Activated naive CD4-positive, alpha-beta T cell treated with anti-CD3 and anti-CD28 coated beads for 36 hours (primary cell): ENCODE measurements around the gene DLEC1. TPM values are rescaled to one million over a fixed set of nuclear protein-coding genes. Genes with fewer than 3 reads are reported as not detected.

Experiments used
- CTCF ChIA-PET: fragments of 350-600 bp; sonication (Branson Sonifier 250); formaldehyde crosslinking; loops from one replicate; lab custom pipeline; 2021; ENCODE audit warnings: antibody characterized with exemption; lab: Charles Lee
- DNase-seq: peaks from one replicate; pipeline ENCODE4 v3.0.0-alpha.2; 2020
- H3K27ac Mint-ChIP-seq: one replicate; pipeline ENCODE4 v1.8.0; 2021; ENCODE audit warnings: mild to moderate bottlenecking, mixed read lengths
- H3K27me3 Mint-ChIP-seq: one replicate; pipeline ENCODE4 v1.8.0; 2021; ENCODE audit warnings: low read depth, mixed read lengths
- H3K36me3 Mint-ChIP-seq: one replicate; pipeline ENCODE4 v1.8.0; 2021; ENCODE audit warnings: low read depth, mixed read lengths
- H3K4me1 Mint-ChIP-seq: one replicate; pipeline ENCODE4 v1.8.0; 2021; ENCODE audit warnings: low read depth, mixed read lengths
- H3K4me3 Mint-ChIP-seq: one replicate; pipeline ENCODE4 v1.8.0; 2021; ENCODE audit warnings: mild to moderate bottlenecking, moderate library complexity, mixed read lengths
- H3K9me3 Mint-ChIP-seq: one replicate; pipeline ENCODE4 v1.8.0; 2021; ENCODE audit warnings: mixed read lengths
- intact Hi-C: fragments of 100-400 bp; cut with micrococcal nuclease; formaldehyde crosslinking; loops from one replicate; pipeline ENCODE4 v1.15.1; 2023
- total RNA-seq, 2 experiments: library from RNA; stranded (reverse); gene quantifications; one replicate each; pipeline ENCODE4 v1.2.3, GENCODE V29; 2021

Gene DLEC1
- total RNA-seq, 2 experiments from 2014 or later = 0.17 to 0.19 TPM

- intact Hi-C loops = no loop called here
- DNase-seq = no peak
- Mint-ChIP-seq H3K27me3 (no peaks in the 10 kb centered on the region), H3K36me3 (peaks cover 1% of the 10 kb centered on the region), H3K27ac (no peak overlapping the region), H3K4me1 (peaks cover 19% of the 10 kb centered on the region), H3K4me3 (no peak overlapping the region), H3K9me3 (peaks cover 20% of the 10 kb centered on the region)
- CTCF ChIA-PET = no interaction called here
These were observed 108.4 kb downstream of the DLEC1 start for GRCh38 chr3:38147421-38147820.

DNA sequence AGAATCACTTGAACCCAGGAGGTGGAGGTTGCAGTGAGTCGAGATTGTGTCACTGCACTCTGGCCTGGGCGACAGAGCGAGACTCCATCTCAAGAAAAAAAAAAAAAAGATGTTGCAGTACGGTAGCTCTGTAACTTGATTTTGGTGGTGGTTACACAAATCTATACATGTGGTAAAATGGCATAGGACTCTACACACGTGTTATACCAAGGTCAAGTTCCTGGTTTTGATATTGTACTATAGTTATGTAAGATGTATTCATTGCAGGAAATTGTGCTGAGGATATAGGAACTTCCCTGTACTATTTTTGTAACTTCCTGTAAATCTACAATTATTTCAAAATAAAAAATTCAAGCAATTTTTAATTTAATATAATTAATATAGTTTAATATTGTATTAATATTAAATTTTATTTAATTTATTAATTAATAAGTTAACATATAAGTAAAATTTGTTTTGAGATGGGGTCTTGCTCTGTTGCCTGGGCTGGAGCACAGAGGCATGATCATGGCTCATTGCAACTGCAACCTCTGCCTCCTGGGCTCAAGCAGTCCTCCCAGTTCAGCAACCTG, 109.4 kb downstream of the DLEC1 start:
- no peak overlapping the region for H3K27ac Mint-ChIP-seq

DNA sequence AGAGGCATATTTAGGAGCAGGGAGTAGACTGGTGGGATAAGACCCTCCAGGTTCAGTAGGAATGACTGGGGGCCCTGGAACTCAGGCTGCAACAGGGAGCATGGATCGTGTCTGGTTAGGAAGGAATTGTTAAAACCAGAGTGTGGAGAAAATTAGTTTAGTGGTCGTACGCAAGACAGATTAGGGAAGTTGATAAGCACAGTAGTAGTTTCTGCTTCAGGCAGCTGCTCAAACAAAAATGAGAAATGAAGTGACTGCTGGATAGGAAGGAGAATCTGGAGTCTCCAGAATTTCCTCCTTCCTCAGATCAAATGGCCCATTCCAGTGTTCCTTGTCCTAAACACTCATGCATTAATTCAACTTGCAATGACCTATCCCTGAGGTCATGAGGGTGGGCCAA, 110.7 kb downstream of the DLEC1 start:
- CTCF ChIA-PET = no interaction called here
- Mint-ChIP-seq H3K27me3 (no peaks in the 10 kb centered on the region), H3K4me1 (peaks cover 35% of the 10 kb centered on the region), H3K36me3 (peaks cover 1% of the 10 kb centered on the region), H3K27ac (no peak overlapping the region), H3K4me3 (no peak overlapping the region), H3K9me3 (peaks cover 20% of the 10 kb centered on the region)
- no peak for DNase-seq
- intact Hi-C loops = loop anchor here (2.0 kb wide), 1 partner anchor 15 kb away; the partner anchor contains the start of gene OXSR1

More for the DNA sequence above, 109.4 kb downstream of the DLEC1 start:
- no peak for DNase-seq
- H3K27me3 Mint-ChIP-seq = no peaks in the 10 kb centered on the region
- CTCF ChIA-PET = interaction anchor here (0.7 kb wide), 1 partner anchor 132 kb away, joined by 4 read pairs; no protein-coding TSS in a partner anchor
- H3K36me3 Mint-ChIP-seq = peaks cover 1% of the 10 kb centered on the region
- H3K4me3 Mint-ChIP-seq = no peak overlapping the region
- H3K9me3 Mint-ChIP-seq = peaks cover 20% of the 10 kb centered on the region
- intact Hi-C loops = no loop called here
- H3K4me1 Mint-ChIP-seq = peaks cover 22% of the 10 kb centered on the region

- H3K27ac Mint-ChIP-seq = no peak overlapping the region
- H3K4me3 Mint-ChIP-seq = no peak overlapping the region
- no peak for DNase-seq
- no peaks in the 10 kb centered on the region for H3K27me3 Mint-ChIP-seq
- CTCF ChIA-PET = no interaction called here
- intact Hi-C loops = loop anchor here (2.0 kb wide), 1 partner anchor 14 kb away; the partner anchor contains the start of gene OXSR1
- peaks cover 15% of the 10 kb centered on the region for H3K9me3 Mint-ChIP-seq
- H3K36me3 Mint-ChIP-seq = peaks cover 1% of the 10 kb centered on the region
- peaks cover 41% of the 10 kb centered on the region for H3K4me1 Mint-ChIP-seq
These were observed 111.9 kb downstream of the DLEC1 start for GRCh38 chr3:38150780-38151528.

- no peak for DNase-seq
- H3K9me3 Mint-ChIP-seq = peaks cover 8% of the 10 kb centered on the region
- CTCF ChIA-PET = interaction anchor here (3.9 kb wide), 1 partner anchor 12 kb away, joined by 19 read pairs; the partner anchor contains the start of gene OXSR1
- intact Hi-C loops = loop anchor here (2.0 kb wide), 1 partner anchor 13 kb away; the partner anchor contains the start of gene OXSR1
- H3K4me3 Mint-ChIP-seq = no peak overlapping the region
- H3K36me3 Mint-ChIP-seq = peaks cover 1% of the 10 kb centered on the region
- no peak overlapping the region for H3K27ac Mint-ChIP-seq
- H3K27me3 Mint-ChIP-seq = no peaks in the 10 kb centered on the region
- H3K4me1 Mint-ChIP-seq = peaks cover 41% of the 10 kb centered on the region
These were observed 112.8 kb downstream of the DLEC1 start for GRCh38 chr3:38151667-38152265.

- Mint-ChIP-seq H3K4me1 (peaks cover 41% of the 10 kb centered on the region), H3K4me3 (no peak overlapping the region), H3K27ac (no peak overlapping the region), H3K36me3 (peaks cover under 1% of the 10 kb centered on the region), H3K9me3 (peaks cover under 1% of the 10 kb centered on the region), H3K27me3 (no peaks in the 10 kb centered on the region)
- DNase-seq = no peak
- intact Hi-C loops = no loop called here
- CTCF ChIA-PET = interaction anchor here (1.5 to 3.9 kb wide), 2 partner anchors 12 kb away, joined by 4 to 19 read pairs; partner anchors contain the start of gene OXSR1
These were observed 113.6 kb downstream of the DLEC1 start for GRCh38 chr3:38152609-38153008.

- Mint-ChIP-seq H3K9me3 (no peaks in the 10 kb centered on the region), H3K4me3 (no peak overlapping the region), H3K36me3 (no peaks in the 10 kb centered on the region), H3K27ac (no peak overlapping the region), H3K4me1 (peaks cover 37% of the 10 kb centered on the region), H3K27me3 (no peaks in the 10 kb centered on the region)
- CTCF ChIA-PET = interaction anchor here (0.8 to 3.9 kb wide), 3 partner anchors 11 to 18 kb away, joined by 3 to 19 read pairs (median 4); partner anchors contain the start of gene OXSR1
- no peak for DNase-seq
- intact Hi-C loops = no loop called here
These were observed 114.2 kb downstream of the DLEC1 start for GRCh38 chr3:38153221-38153620.

GRCh38 chr3:38154033-38154494, 115.1 kb downstream of the DLEC1 start:
- H3K27me3 Mint-ChIP-seq = no peaks in the 10 kb centered on the region
- intact Hi-C loops = loop anchor here (1.0 kb wide), 2 partner anchors 11 to 17 kb away; partner anchors contain the start of genes ACAA1 and OXSR1
- H3K36me3 Mint-ChIP-seq = no peaks in the 10 kb centered on the region
- DNase-seq = no peak
- peaks cover 35% of the 10 kb centered on the region for H3K4me1 Mint-ChIP-seq
- CTCF ChIA-PET = interaction anchor here (0.6 to 3.9 kb wide), 3 partner anchors 10 to 36 kb away, joined by 3 to 19 read pairs (median 3); partner anchors contain the start of gene OXSR1
- H3K27ac Mint-ChIP-seq = no peak overlapping the region
- H3K4me3 Mint-ChIP-seq = no peak overlapping the region
- H3K9me3 Mint-ChIP-seq = no peaks in the 10 kb centered on the region

GRCh38 chr3:38154625-38155255, 115.7 kb downstream of the DLEC1 start:
- Mint-ChIP-seq H3K4me3 (no peak overlapping the region), H3K4me1 (peaks cover 35% of the 10 kb centered on the region), H3K36me3 (no peaks in the 10 kb centered on the region), H3K27ac (no peak overlapping the region), H3K27me3 (no peaks in the 10 kb centered on the region), H3K9me3 (no peaks in the 10 kb centered on the region)
- no peak for DNase-seq
- CTCF ChIA-PET = interaction anchor here (0.6 to 3.9 kb wide), 2 partner anchors 10 to 36 kb away, joined by 3 to 19 read pairs; partner anchors contain the start of gene OXSR1
- intact Hi-C loops = loop anchor here (1.0 kb wide), 2 partner anchors 11 to 17 kb away; partner anchors contain the start of genes ACAA1 and OXSR1

DNA sequence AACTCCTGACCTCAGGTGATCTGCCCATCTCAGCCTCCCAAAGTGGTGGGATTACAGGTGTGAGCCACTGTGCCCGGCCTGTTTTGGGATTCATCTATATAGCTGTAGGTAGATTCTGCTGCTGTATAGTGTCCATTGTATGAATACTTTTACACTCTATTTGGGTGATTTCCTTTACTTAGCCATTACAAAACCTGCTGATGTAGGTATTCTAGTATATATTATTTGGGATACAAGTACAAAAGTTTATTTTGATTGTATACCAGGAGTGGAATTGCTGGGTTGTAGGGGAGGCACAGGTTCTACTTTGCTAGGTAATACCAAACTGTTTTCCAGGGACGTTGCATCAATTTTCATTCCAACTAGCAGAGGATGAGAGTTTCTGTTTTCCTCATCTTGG, 116.8 kb downstream of the DLEC1 start:
- no peak overlapping the region for H3K27ac Mint-ChIP-seq
- CTCF ChIA-PET = interaction anchor here (3.9 kb wide), 1 partner anchor 8 kb away, joined by 19 read pairs; the partner anchor contains the start of gene OXSR1
- no peaks in the 10 kb centered on the region for H3K36me3 Mint-ChIP-seq
- peaks cover 34% of the 10 kb centered on the region for H3K4me1 Mint-ChIP-seq
- no peak overlapping the region for H3K4me3 Mint-ChIP-seq
- intact Hi-C loops = no loop called here
- no peaks in the 10 kb centered on the region for H3K27me3 Mint-ChIP-seq
- H3K9me3 Mint-ChIP-seq = no peaks in the 10 kb centered on the region
- DNase-seq = no peak

GRCh38 chr3:38157117-38157516, 118.1 kb downstream of the DLEC1 start:
- CTCF ChIA-PET = interaction anchor here (0.6 kb wide), 1 partner anchor 66 kb away, joined by 3 read pairs; no protein-coding TSS in a partner anchor
- no peaks in the 10 kb centered on the region for H3K27me3 Mint-ChIP-seq
- no peaks in the 10 kb centered on the region for H3K36me3 Mint-ChIP-seq
- H3K27ac Mint-ChIP-seq = no peak overlapping the region
- H3K4me1 Mint-ChIP-seq = peaks cover 23% of the 10 kb centered on the region
- H3K4me3 Mint-ChIP-seq = no peak overlapping the region
- DNase-seq = no peak
- no peaks in the 10 kb centered on the region for H3K9me3 Mint-ChIP-seq
- intact Hi-C loops = no loop called here
